IPS DF 4.7 (cell line): ENCODE data around the gene PRDM7.
"Not testable (repeated sequence)": the region's sequence is repeated elsewhere in the genome, so short reads cannot be mapped to it uniquely, and the experiment has no call there.

ENCODE experiments used
- DNase-seq: peaks from one replicate; pipeline ENCODE4 v3.0.0-alpha.2; 2013; ENCODE audit warnings: low spot score; ENCODE audit errors: extremely low read depth

PRDM7 gene

GRCh38 chr16:90015586-90016338 lies 61.4 kb downstream of the PRDM7 start:
- DNase-seq: no peak

- DNase-seq: no peak
Observed at GRCh38 chr16:90012991-90013745, 64.0 kb downstream of the PRDM7 start.

GRCh38 chr16:90011908-90012501 lies 65.1 kb downstream of the PRDM7 start:
- DNase-seq: no peak

- DNase-seq: no peak
Observed at GRCh38 chr16:90011508-90011819, 65.7 kb downstream of the PRDM7 start.

- DNase-seq: no peak
Observed at GRCh38 chr16:90010676-90011507, 66.2 kb downstream of the PRDM7 start.

GRCh38 chr16:90009172-90009899 lies 67.8 kb downstream of the PRDM7 start:
- no peak for DNase-seq

GRCh38 chr16:90008708-90009145 lies 68.4 kb downstream of the PRDM7 start:
- no peak for DNase-seq

GRCh38 chr16:90007635-90008234 lies 69.4 kb downstream of the PRDM7 start:
- DNase-seq: not testable (repeated sequence)

GRCh38 chr16:90007015-90007414 lies 70.1 kb downstream of the PRDM7 start:
- DNase-seq: no peak
